Central memory CD8-positive, alpha-beta T cell (primary cell): ENCODE results near the gene FLT3LG.
A peak's percentile ranks its signal among the peaks of the same experiment; 100 is the strongest.

Source experiments
- ATAC-seq: fragments of 150-1000 bp; cut with Tn5 transposase; replicated peaks from 2 replicates; pipeline ENCODE4 v1.10.0; 2022; ENCODE audit warnings: mild to moderate bottlenecking, moderate FRiP score, moderate number of reproducible peaks; ENCODE audit not compliant: poor library complexity, severe bottlenecking; ENCODE audit errors: extremely low read depth
- DNase-seq, 2 donors: peaks; one replicate each; pipeline ENCODE4 v3.0.0; 2021; ENCODE audit warnings: low spot score in 2 of 2
- H3K27ac Mint-ChIP-seq: one replicate; pipeline ENCODE4 v1.8.0; 2022; ENCODE audit warnings: low read depth, mild to moderate bottlenecking, moderate library complexity, mixed read lengths
- H3K27me3 Mint-ChIP-seq: one replicate; pipeline ENCODE4 v1.8.0; 2022; ENCODE audit warnings: mixed read lengths
- H3K36me3 Mint-ChIP-seq: one replicate; pipeline ENCODE4 v1.8.0; 2022; ENCODE audit warnings: mild to moderate bottlenecking, moderate library complexity, mixed read lengths; ENCODE audit not compliant: insufficient read depth
- H3K4me1 Mint-ChIP-seq: one replicate; pipeline ENCODE4 v1.8.0; 2022; ENCODE audit warnings: mixed read lengths
- H3K4me3 Mint-ChIP-seq: one replicate; pipeline ENCODE4 v1.8.0; 2022; ENCODE audit warnings: mild to moderate bottlenecking, moderate library complexity, mixed read lengths
- H3K9me3 Mint-ChIP-seq: one replicate; pipeline ENCODE4 v1.8.0; 2022; ENCODE audit warnings: mixed read lengths

FLT3LG gene

DNA sequence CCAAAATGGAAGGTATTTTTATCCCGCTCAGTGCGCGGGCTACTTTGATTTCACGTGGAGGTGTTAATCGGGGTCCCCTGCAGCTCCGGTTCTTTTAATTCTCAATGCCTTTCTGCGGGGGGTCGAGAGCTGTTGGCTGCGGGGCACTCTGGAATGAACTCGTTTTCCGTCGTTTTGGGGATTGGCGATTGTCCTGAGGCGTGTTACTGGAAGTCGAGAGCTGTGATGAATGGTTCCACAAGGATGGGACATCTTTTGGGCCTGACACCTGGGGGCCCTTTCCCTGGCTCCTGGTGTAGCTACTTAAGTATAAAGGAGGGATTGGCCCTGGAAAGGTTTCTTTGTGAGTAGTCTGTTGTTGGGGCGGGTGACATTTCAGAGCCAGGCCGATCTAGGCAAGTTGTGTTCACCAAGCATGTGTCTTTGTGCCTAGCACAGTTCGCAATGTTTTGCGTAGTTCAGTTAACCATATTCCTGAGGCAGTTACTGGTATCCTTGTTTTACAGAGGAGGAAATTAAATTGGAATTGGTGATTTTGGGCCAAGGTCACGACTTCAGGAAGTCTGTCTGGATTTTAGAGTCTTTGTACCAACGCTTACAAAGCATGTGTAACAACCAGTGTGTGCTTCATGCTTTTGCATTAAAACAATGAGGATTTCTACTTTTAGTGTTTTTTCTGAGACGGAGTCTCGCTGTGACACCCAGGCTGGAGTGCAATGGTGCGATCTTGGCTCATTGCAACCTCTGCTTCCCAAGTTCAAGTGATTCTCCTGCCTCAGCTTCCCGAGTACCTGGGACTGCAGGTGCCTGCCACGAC, 14.2 kb downstream of the FLT3LG start:
- Mint-ChIP-seq H3K9me3 (no peaks in the 10 kb centered on the region), H3K27ac (peak overlapping the region; percentile 94), H3K36me3 (peaks cover 83% of the 10 kb centered on the region), H3K4me1 (peaks cover 57% of the 10 kb centered on the region), H3K4me3 (peak overlapping the region; percentile 95), H3K27me3 (no peaks in the 10 kb centered on the region)
- ATAC-seq (no peak), DNase-seq (no peak)

DNA sequence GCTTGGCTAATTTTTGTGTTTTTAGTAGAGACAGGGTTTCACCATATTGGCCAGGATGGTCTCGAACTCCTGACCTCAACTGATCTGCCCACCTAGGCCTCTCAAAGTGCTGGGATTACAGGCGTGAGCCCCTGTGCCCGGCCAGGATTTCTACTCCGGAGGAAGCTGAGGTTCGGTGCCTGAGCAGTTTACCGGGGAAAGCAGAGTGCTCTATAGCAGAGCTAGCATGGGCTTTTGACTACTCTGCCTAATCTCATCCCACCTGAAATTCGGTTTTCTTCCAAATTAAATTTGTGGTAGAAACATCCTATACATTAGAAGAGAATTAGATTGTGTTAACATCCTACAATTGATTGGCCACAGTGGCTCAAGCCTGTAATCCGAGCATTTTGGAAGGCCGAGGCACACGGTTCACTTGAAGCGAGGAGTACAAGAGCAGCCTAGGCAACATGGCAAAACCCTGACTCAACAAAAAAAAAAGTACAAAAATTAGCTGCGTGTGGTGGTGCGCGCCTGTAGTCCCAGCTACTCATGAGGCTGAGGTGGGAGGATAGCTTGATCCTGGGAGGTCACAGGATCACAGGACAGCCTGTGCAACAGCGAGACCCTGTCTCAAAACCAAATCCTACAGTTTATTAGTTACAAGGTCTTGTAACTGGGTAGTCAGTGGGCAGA, 15.0 kb downstream of the FLT3LG start:
- Mint-ChIP-seq H3K27me3 (no peaks in the 10 kb centered on the region), H3K9me3 (no peaks in the 10 kb centered on the region), H3K36me3 (peaks cover 80% of the 10 kb centered on the region), H3K27ac (peak overlapping the region; percentile 94), H3K4me1 (peaks cover 62% of the 10 kb centered on the region), H3K4me3 (peak overlapping the region; percentile 95)
- ATAC-seq (no peak), DNase-seq (no peak)

DNA sequence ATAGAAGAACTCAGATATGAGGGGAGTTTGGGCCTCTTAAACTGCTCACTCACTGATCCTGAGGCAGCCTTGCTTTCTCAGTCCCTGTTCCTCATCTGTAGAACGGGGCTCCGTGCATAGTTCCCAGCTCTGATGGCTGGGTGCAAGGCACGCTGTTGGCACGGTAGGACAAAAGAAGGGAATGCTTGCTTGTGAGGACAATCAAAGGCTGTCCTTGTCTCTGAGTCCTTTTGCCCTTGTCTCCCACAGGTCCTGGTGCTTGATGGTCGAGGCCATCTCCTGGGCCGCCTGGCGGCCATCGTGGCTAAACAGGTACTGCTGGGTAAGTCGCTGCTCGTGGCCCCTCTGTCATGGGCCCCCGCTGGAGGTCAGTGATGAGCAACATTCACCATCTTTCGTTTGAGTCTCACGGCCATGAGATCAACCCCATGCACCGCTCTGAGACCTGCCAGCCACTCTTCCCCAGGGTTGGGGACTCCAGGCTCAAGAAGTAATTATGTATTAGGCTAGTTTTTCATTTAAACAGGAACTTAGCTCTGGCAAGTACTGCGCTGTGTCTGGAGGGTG, 15.7 kb downstream of the FLT3LG start:
- Mint-ChIP-seq H3K9me3 (no peaks in the 10 kb centered on the region), H3K4me1 (peaks cover 62% of the 10 kb centered on the region), H3K4me3 (peak overlapping the region; percentile 95), H3K27ac (peak overlapping the region; percentile 94), H3K36me3 (peaks cover 82% of the 10 kb centered on the region), H3K27me3 (no peaks in the 10 kb centered on the region)
- ATAC-seq (no peak), DNase-seq (peak in 1 of 2 donors; percentile 40)

DNA sequence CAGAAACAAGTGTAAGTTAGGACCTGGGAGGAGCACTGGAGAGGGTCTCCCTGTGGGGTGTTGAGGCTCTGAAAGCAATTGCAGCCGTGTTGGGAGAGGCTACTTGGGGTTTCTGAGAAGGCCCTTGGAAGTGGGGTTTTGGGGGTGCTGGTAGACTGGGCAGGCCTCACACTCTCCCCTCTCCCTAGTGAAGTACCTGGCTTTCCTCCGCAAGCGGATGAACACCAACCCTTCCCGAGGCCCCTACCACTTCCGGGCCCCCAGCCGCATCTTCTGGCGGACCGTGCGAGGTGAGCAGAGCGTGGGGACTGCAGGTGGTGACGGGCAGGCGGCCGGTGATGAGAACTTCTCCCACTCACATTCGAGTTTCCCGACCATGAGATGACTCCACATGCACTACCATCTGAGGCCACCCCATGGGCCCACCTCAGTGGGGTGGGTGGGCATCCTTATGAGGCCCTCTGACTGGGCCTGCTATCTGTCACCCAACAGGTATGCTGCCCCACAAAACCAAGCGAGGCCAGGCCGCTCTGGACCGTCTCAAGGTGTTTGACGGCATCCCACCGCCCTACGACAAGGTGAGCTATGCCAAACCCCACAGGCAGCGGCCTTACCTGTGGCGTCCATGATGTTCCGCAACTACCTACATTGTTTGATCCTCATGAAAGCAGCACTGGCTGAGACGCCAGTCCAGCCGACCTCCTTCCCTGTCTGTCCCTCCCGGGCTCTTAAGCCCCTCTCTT, 16.4 kb downstream of the FLT3LG start:
- ATAC-seq (no peak), DNase-seq (no peak)
- Mint-ChIP-seq H3K4me1 (peaks cover 62% of the 10 kb centered on the region), H3K4me3 (peak overlapping the region; percentile 95), H3K27me3 (no peaks in the 10 kb centered on the region), H3K9me3 (no peaks in the 10 kb centered on the region), H3K27ac (peak overlapping the region; percentile 94), H3K36me3 (peaks cover 81% of the 10 kb centered on the region)

DNA sequence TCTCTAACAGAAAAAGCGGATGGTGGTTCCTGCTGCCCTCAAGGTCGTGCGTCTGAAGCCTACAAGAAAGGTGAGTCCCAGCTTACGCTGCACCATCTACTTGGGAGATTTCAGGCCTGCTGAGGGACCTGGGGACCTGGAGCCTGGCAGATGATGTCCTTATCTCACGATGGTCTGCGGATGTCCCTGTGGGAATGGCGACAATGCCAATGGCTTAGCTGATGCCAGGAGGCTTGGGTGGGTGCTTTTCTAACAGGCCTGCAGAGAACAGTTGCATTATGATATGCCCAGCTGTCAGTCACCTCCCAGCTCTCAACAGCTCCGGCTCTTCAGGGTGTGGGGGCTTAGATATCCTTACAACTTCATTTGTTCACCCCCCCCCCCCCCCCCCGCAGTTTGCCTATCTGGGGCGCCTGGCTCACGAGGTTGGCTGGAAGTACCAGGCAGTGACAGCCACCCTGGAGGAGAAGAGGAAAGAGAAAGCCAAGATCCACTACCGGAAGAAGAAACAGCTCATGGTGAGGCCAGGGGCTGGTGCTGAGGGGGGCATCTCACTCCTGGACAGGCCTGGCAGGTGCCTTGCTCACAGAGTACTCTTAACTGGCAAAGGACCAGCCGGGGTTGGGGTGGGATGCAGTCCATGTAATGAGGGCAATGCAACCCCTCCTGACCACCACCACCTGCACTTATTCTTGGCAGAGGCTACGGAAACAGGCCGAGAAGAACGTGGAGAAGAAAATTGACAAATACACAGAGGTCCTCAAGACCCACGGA, 17.2 kb downstream of the FLT3LG start:
- peaks cover 70% of the 10 kb centered on the region for H3K4me1 Mint-ChIP-seq
- H3K36me3 Mint-ChIP-seq = peaks cover 81% of the 10 kb centered on the region
- H3K4me3 Mint-ChIP-seq = peak overlapping the region; percentile 95

DNA sequence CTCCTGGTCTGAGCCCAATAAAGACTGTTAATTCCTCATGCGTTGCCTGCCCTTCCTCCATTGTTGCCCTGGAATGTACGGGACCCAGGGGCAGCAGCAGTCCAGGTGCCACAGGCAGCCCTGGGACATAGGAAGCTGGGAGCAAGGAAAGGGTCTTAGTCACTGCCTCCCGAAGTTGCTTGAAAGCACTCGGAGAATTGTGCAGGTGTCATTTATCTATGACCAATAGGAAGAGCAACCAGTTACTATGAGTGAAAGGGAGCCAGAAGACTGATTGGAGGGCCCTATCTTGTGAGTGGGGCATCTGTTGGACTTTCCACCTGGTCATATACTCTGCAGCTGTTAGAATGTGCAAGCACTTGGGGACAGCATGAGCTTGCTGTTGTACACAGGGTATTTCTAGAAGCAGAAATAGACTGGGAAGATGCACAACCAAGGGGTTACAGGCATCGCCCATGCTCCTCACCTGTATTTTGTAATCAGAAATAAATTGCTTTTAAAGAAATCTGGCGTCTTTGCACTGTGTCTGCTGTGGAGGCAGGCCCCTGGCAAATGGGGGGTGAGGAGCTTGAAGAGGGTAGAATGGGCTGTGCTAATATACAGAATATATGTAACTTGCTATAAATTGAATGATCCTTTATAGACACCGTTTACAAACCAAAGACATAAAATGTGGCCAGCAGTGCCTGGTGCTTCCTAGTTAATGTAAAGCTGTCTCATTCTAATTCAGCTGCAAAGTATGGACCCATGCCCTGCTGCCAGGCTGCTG, 18.0 kb downstream of the FLT3LG start:
- DNase-seq (no peak), ATAC-seq (no peak)
- H3K36me3 Mint-ChIP-seq = peaks cover 88% of the 10 kb centered on the region
- peaks cover 77% of the 10 kb centered on the region for H3K4me1 Mint-ChIP-seq
- peak overlapping the region; percentile 70 for H3K4me3 Mint-ChIP-seq
- H3K27ac Mint-ChIP-seq = peak overlapping the region; percentile 94
- no peaks in the 10 kb centered on the region for H3K9me3 Mint-ChIP-seq
- H3K27me3 Mint-ChIP-seq = no peaks in the 10 kb centered on the region

More for the DNA sequence above, 17.2 kb downstream of the FLT3LG start:
- Mint-ChIP-seq H3K9me3 (no peaks in the 10 kb centered on the region), H3K27ac (peak overlapping the region; percentile 94), H3K27me3 (no peaks in the 10 kb centered on the region)
- no peak for DNase-seq
- no peak for ATAC-seq

DNA sequence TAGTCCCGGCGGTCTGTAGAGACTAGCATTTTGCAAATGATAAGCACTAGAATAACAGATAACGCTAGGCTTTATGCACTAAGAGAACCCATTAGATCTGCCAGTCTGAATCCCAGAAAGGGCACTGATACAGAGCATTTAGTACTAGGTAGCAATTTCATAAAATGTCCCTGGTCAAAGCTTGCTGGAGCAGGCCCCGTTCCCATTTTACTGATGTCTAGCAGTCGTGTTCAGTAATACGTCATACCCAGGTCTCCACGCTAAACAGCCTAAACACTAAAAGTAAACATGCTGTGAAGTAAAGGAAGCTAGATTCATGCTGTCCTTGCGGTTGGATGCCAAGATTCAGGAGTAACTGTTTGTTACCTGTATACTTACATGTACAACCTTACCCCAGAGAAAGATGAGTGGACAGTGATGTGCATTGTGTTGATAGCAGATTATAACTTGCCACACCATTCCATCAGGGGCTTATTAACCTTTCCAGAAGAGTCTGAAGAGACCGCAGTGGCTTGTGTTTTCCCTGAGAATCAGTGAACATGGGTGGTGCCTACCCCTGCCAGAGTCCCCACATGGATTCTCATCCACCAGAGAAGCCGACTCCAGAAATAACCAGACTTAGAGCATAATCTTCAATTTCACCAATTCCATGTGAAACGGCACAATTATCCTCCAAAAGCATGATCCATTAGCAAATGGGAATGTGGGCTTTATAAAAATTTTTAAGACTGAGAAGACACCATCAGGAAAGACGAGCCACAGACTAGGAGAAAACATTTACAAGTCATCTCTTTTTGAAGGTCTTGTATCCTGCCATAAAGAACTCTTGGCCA, 18.8 kb downstream of the FLT3LG start:
- peak overlapping the region; percentile 70 for H3K4me3 Mint-ChIP-seq
- DNase-seq (no peak), ATAC-seq (no peak)
- peak overlapping the region; percentile 94 for H3K27ac Mint-ChIP-seq
- no peaks in the 10 kb centered on the region for H3K27me3 Mint-ChIP-seq
- H3K36me3 Mint-ChIP-seq = peaks cover 88% of the 10 kb centered on the region
- peaks cover 77% of the 10 kb centered on the region for H3K4me1 Mint-ChIP-seq
- no peaks in the 10 kb centered on the region for H3K9me3 Mint-ChIP-seq

DNA sequence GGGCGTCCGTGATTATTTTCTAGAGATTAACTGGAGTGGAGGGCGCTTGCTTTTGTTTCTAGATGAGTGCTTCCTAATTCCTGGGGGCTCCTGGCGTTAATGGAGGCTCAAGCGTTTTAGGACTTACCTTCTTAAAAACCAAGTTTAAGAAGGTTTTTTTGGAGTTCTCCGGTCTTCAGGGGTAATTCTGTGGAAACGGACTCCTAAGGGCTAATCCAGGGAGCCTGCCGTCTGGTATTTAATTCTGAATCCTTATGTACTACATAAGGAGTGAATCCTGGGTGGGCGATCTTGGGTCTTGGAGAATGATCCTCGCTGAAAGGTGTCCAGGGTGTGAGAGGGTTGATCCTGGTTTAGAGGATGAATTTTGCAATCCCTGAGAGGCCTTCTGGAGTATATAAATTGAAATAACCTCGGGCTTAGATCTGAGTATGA, 22.6 kb downstream of the FLT3LG start:
- ATAC-seq = no peak
- peaks cover 75% of the 10 kb centered on the region for H3K4me1 Mint-ChIP-seq
- H3K9me3 Mint-ChIP-seq = no peaks in the 10 kb centered on the region
- peaks cover 86% of the 10 kb centered on the region for H3K36me3 Mint-ChIP-seq
- peak overlapping the region; percentile 100 for H3K4me3 Mint-ChIP-seq
- no peaks in the 10 kb centered on the region for H3K27me3 Mint-ChIP-seq
- no peak for DNase-seq
- peak overlapping the region; percentile 98 for H3K27ac Mint-ChIP-seq

DNA sequence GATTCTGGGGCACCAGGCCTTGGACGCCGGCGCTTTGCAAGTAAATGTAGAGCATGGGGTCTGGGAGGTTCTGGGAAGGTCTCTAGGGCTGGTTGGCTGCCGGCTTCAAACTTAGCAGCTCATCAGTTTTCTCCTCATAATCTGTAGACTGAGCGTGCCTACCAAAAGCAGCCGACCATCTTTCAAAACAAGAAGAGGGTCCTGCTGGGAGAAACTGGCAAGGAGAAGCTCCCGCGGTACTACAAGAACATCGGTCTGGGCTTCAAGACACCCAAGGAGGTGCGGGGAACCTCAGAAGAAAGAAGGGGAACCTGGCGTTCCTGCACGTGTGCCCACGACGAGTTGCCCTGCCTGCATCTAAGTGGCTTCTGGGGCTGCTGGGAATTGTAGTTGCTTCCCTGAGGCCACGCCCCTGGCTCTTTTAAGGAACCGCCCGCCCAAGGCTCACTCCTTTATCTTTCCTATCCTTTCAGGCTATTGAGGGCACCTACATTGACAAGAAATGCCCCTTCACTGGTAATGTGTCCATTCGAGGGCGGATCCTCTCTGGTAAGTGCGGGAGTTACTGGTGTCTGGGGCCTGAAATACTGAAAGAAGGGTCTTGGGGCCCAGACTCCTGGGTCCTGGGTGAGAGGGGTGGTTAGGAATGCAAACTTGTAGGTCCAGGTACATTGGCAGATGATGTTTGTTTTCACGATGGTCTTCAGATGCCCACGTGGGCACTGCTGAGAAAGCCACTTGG, 23.2 kb downstream of the FLT3LG start:
- Mint-ChIP-seq H3K36me3 (peaks cover 79% of the 10 kb centered on the region), H3K27me3 (no peaks in the 10 kb centered on the region)
- no peak for ATAC-seq

DNA sequence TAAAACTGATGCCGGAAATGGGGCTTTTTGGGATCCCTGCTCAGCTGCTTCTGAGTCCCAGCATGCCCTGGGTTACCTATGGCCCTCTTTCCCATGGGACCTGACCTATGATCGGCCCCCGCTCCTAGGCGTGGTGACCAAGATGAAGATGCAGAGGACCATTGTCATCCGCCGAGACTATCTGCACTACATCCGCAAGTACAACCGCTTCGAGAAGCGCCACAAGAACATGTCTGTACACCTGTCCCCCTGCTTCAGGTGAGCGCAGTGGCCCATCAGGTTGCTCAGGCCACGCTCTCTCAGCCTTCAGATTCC, 23.7 kb downstream of the FLT3LG start:
- Mint-ChIP-seq H3K4me3 (peak overlapping the region; percentile 100), H3K4me1 (peaks cover 75% of the 10 kb centered on the region), H3K27me3 (no peaks in the 10 kb centered on the region), H3K27ac (peak overlapping the region; percentile 98), H3K36me3 (peaks cover 77% of the 10 kb centered on the region), H3K9me3 (no peaks in the 10 kb centered on the region)
- DNase-seq (no peak), ATAC-seq (no peak)

More for the DNA sequence above, 23.2 kb downstream of the FLT3LG start:
- Mint-ChIP-seq H3K4me1 (peaks cover 75% of the 10 kb centered on the region), H3K9me3 (no peaks in the 10 kb centered on the region), H3K4me3 (peak overlapping the region; percentile 100), H3K27ac (peak overlapping the region; percentile 98)
- peak in 1 of 2 donors; percentile 68 for DNase-seq
